ENCODE data around the gene ARID1A. TPM values are rescaled to one million over a fixed set of nuclear protein-coding genes. Genes with fewer than 3 reads are reported as not detected.

The ARID1A gene
- total RNA-seq, 4 donors from 2014 or later, result 44.1 to 97.3 (median 78.4) TPM

DNA sequence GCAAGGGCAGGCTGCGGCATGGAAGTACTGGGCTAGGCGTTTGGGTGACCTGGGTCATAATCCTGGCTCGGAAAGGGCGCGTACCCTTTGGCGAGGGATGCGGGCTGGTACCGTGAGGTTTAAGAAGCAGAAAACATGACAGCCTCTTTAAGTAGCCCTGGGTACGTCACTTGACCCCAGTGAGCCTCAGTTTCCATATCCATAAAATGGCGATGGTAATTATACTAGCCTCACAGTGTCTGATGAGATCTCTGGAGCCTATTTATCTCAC, 92.6 kb downstream of the ARID1A start:
- Histone ChIP-seq H3K4me1 (peaks cover 21 to 36% of the 10 kb centered on the region in 2 donors), H3K27ac (peak overlapping the region; percentile 93 to 100 (median 98)), H3K27me3 (no peaks in the 10 kb centered on the region), H3K4me3 (replicated peaks in 1 of 3) (peak overlapping the region; percentile 23 to 61 (median 55)), H3K36me3 (no peaks in the 10 kb centered on the region), H3K9me3 (no peaks in the 10 kb centered on the region)
- intact Hi-C loops (cut with DNase I), result loop anchor here (5.0 kb wide), 1 partner anchor 91 kb away; the partner anchor contains the start of gene ARID1A
- DNase-seq, result no peak
- TF ChIP-seq CTCF (IDR thresholded peaks at IDR 0.05) (no peak), POLR2A (IDR thresholded peaks at IDR 0.05) (no peak)
- 4 to 10% methylated on average over 5 to 10 of the region's 10 CpGs for WGBS, 2 donors

DNA sequence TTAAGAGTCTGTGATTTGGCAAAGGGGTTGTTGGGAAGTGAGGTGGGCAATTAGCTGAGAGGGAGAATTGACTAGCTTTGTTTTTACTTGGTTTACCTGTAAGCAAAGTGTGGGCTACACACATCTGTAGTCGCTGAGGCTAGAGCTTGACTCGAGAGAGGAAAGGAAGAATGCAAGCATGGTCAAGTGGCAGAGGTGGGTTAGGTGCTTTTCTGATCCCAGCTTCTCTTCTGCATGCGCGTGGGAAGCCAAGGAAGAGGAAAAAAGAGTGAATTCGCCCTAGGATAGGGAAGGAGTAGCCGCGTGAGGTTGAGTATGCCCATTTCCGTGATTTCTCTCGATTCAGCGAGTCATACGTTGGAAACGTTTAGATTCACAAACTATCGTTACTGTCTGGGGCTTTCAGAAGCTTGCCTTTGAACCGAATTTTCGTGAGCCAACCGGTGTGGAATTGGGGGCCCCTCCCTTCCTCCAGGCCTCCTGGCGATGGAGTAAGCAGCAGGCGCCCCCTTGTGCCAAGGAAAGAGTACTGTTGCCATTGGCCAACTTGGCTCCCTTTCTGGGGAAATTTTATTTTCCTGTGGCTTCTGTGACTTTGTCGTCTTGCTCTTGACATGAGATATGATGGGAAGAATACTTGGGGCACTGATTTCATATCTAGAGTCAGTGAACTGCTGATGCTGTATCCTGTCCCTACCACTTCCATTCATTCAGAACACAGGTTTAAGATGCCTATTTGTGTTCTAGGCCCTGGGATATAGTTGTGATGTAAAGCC, 93.2 kb downstream of the ARID1A start:
- Histone ChIP-seq H3K4me3 (replicated peaks in 1 of 3) (peak overlapping the region; percentile 23 to 61 (median 55)), H3K9me3 (no peaks in the 10 kb centered on the region), H3K27ac (peak overlapping the region; percentile 93 to 100 (median 98)), H3K27me3 (no peaks in the 10 kb centered on the region), H3K4me1 (peaks cover 15 to 30% of the 10 kb centered on the region in 2 donors), H3K36me3 (no peaks in the 10 kb centered on the region)
- 1% methylated on average over 19 of the region's 19 CpGs for WGBS, 2 donors
- TF ChIP-seq CTCF (IDR thresholded peaks at IDR 0.05), result peak; percentile 78 to 97 (median 95)
- TF ChIP-seq POLR2A (IDR thresholded peaks at IDR 0.05), result peak in 1 of 2 donors; percentile 58
- intact Hi-C loops (cut with DNase I), result loop anchor here (5.0 kb wide), 1 partner anchor 92 kb away; the partner anchor contains the start of gene ARID1A
- DNase-seq, result peak; percentile 88 to 92

DNA sequence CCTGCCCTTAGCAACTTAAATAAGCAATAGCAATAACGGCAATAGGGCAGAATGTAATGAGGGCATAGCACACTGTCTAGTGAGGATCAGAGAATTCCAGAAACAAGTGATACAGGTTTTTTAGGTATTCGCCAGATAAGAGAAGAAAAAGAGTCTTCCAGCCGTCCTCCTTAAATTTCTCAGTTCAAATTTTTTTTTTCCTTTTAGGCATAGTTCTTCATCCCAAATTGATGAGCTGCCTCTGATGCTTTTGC, 93.7 kb downstream of the ARID1A start:
- Histone ChIP-seq H3K9me3 (no peaks in the 10 kb centered on the region), H3K36me3 (peaks cover 0 to 5% of the 10 kb centered on the region in 2 donors), H3K27me3 (no peaks in the 10 kb centered on the region), H3K4me1 (peaks cover 12 to 25% of the 10 kb centered on the region in 2 donors), H3K4me3 (replicated peaks in 1 of 3) (no peak overlapping the region), H3K27ac (peak overlapping the region in 1 of 3 donors; percentile 98)
- intact Hi-C loops (cut with DNase I), result loop anchor here (5.0 kb wide), 1 partner anchor 92 kb away; the partner anchor contains the start of gene ARID1A
- DNase-seq, result no peak
- TF ChIP-seq POLR2A (IDR thresholded peaks at IDR 0.05) (no peak), CTCF (IDR thresholded peaks at IDR 0.05) (no peak)
- 66 to 67% methylated on average over 3 of the region's 3 CpGs for WGBS, 2 donors

GRCh38 chr1:26789931-26790330, 94.1 kb downstream of the ARID1A start:
- WGBS, 2 donors, result 65 to 68% methylated on average over 4 of the region's 4 CpGs
- Histone ChIP-seq H3K27ac (no peak overlapping the region), H3K9me3 (no peaks in the 10 kb centered on the region), H3K36me3 (peaks cover 0 to 6% of the 10 kb centered on the region in 2 donors), H3K4me3 (replicated peaks in 1 of 3) (no peak overlapping the region), H3K4me1 (peaks cover 12 to 21% of the 10 kb centered on the region in 2 donors), H3K27me3 (no peaks in the 10 kb centered on the region)
- TF ChIP-seq POLR2A (IDR thresholded peaks at IDR 0.05) (no peak), CTCF (IDR thresholded peaks at IDR 0.05) (no peak)
- intact Hi-C loops (cut with DNase I), result loop anchor here (2.0 to 5.0 kb wide), 3 partner anchors 93 to 187 kb away; partner anchors contain the start of gene ARID1A
- no peak for DNase-seq

DNA sequence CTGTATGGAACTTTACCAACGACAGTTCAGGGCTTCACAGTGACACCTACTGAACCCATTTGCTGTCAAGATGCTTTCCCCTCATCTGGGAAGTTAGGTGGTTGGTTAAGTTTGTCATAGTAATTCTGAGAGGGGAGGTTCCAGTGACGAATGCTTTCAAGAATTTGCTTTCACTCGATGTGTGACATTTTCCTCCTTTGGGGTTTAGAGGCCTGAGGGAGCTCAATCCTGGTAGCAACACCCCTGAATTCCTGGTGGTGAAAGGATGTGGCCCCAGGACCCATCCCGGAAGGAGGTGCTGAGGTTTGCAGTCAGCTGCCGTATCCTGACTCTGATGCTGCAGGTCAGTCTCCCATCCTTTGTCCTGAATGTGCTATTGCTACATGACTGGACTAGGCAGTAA, 94.7 kb downstream of the ARID1A start:
- Histone ChIP-seq H3K27ac (no peak overlapping the region), H3K4me3 (replicated peaks in 1 of 3) (no peak overlapping the region), H3K36me3 (peaks cover 0 to 6% of the 10 kb centered on the region in 2 donors), H3K4me1 (peaks cover 12 to 18% of the 10 kb centered on the region in 2 donors), H3K27me3 (no peaks in the 10 kb centered on the region), H3K9me3 (no peaks in the 10 kb centered on the region)
- TF ChIP-seq POLR2A (IDR thresholded peaks at IDR 0.05), result no peak
- no peak for TF ChIP-seq CTCF (IDR thresholded peaks at IDR 0.05)
- intact Hi-C loops (cut with DNase I), result loop anchor here (2.0 to 5.0 kb wide), 2 partner anchors 113 to 188 kb away; no protein-coding TSS in a partner anchor
- 72% methylated on average over 5 of the region's 5 CpGs for WGBS, 2 donors
- no peak for DNase-seq

All from thyroid gland (tissue), 4 donors.